Panc1 (cell line): ENCODE measurements around the gene ABCC8.

Experiments
- CTCF ChIP-seq: fragments of 450-650 bp; IDR thresholded peaks from 2 replicates; pipeline ENCODE4 v1.5.1; 2017; ENCODE audit warnings: mild to moderate bottlenecking
- REST ChIP-seq, 2 experiments: IDR thresholded peaks; 2 replicates each; pipeline ENCODE4 v1.6.1; 2011 to 2012; ENCODE audit warnings: low read depth in 2 of 2, control low read depth in 1 of 2, low read length in 1 of 2, mild to moderate bottlenecking in 1 of 2, moderate library complexity in 1 of 2; ENCODE audit not compliant: insufficient read depth in 1 of 2
- SIN3A ChIP-seq: IDR thresholded peaks from 2 replicates; pipeline ENCODE4 v1.6.1; 2012; ENCODE audit warnings: low read depth, mild to moderate bottlenecking, low read length, moderate library complexity, borderline replicate concordance; ENCODE audit not compliant: insufficient read depth

GRCh38 chr11:17521106-17521900, 44.7 kb upstream of the ABCC8 start:
- no peak for TF ChIP-seq SIN3A
- TF ChIP-seq CTCF: no peak
- TF ChIP-seq REST (IDR thresholded peaks at IDR 0.05; ENCODE audit: insufficient read depth in 1 of 2, low read depth in 2 of 2, low read length in 1 of 2): no peak
